Measurements from ENCODE around the gene NRG4. TPM values are rescaled to one million over a fixed set of nuclear protein-coding genes. Genes with fewer than 3 reads are reported as not detected.

The NRG4 gene
- total and polyA plus RNA-seq, 2 donors (not counting 3 experiments of a cell fraction or from before 2014, with no cell fraction given): not detected

GRCh38 chr15:76057332-76058000 lies 45.2 kb upstream of the NRG4 start:
- peaks cover 8% of the 10 kb centered on the region for H3K4me1 ChIP-seq (ENCODE audit: control insufficient read depth, extremely low read depth, insufficient read depth, low read length)
- intact Hi-C loops (cut with micrococcal nuclease) (loop anchor here (1.0 kb wide), 2 partner anchors 82 to 94 kb away; no protein-coding TSS in a partner anchor), dilution Hi-C loops (cut with MboI; ENCODE audit: extremely low pct_ligation_motif_present, low sequenced_read_pairs) (no loop called here)
- CTCF ChIA-PET: interaction anchor here (1.0 to 8.5 kb wide), 10 partner anchors 8 to 248 kb away, joined by 3 to 183 read pairs (median 8); no protein-coding TSS in a partner anchor
- no TSS peak for BruUV-seq (replicated peaks)
- no peak overlapping the region for H3K4me3 ChIP-seq (replicated peaks in 1 of 3; ENCODE audit: insufficient read depth in 1 of 3, low read depth in 1 of 3, low read length in 3 of 3)
- no peak overlapping the region for H3K4me2 ChIP-seq (ENCODE audit: insufficient read depth, low read length)
- H3K27ac ChIP-seq (ENCODE audit: insufficient read depth, low read depth, low read length): no peak overlapping the region
- peak; percentile 12 for FAIRE-seq
- no peak overlapping the region for H2AFZ ChIP-seq (ENCODE audit: low read depth, low read length)
- POLR2A ChIA-PET: interaction anchor here (0.6 kb wide), 1 partner anchor 279 kb away, joined by 5 read pairs; the partner anchor contains the start of gene ISL2
- H3K9me3 ChIP-seq (replicated peaks; ENCODE audit: control insufficient read depth, insufficient read depth, low read length): no peaks in the 10 kb centered on the region
- peaks cover 35 to 58% of the 10 kb centered on the region in 2 experiments for H3K27me3 ChIP-seq (ENCODE audit: control insufficient read depth in 2 of 2, insufficient read depth in 2 of 2, low read length in 2 of 2)
- H3K36me3 ChIP-seq (ENCODE audit: control insufficient read depth in 2 of 2, extremely low read depth in 1 of 2, insufficient read depth in 2 of 2, low read length in 2 of 2): no peaks in the 10 kb centered on the region
- TF ChIP-seq, protein P1, sequence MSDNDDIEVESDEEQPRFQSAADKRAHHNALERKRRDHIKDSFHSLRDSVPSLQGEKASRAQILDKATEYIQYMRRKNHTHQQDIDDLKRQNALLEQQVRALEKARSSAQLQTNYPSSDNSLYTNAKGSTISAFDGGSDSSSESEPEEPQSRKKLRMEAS (IDR thresholded peaks at IDR 0.05; ENCODE audit: insufficient read depth, insufficient read length): no peak
- TF ChIP-seq GATA2 (IDR thresholded peaks at IDR 0.05; ENCODE audit: insufficient read depth, insufficient read length, low read depth, low read length) (no peak), CTCF (IDR thresholded peaks at IDR 0.05; ENCODE audit: extremely low read depth in 1 of 2, insufficient read depth in 1 of 2, low read depth in 1 of 2, low read length in 2 of 2) (peak; percentile 51 to 67)
- H3K9ac ChIP-seq (replicated peaks; ENCODE audit: extremely low read depth, insufficient read depth, low read length): no peak overlapping the region
- no peaks in the 10 kb centered on the region for H3K79me2 ChIP-seq (ENCODE audit: control insufficient read depth, insufficient read depth, low read length)
- H4K20me1 ChIP-seq (replicated peaks; ENCODE audit: control insufficient read depth, extremely low read depth, insufficient read depth, low read length): no peaks in the 10 kb centered on the region
- H3K9me1 ChIP-seq (replicated peaks; ENCODE audit: control insufficient read depth, extremely low read depth, insufficient read depth, low read length): no peaks in the 10 kb centered on the region
- peak; percentile 49 for DNase-seq (ENCODE audit: low read depth, low spot score)
